HG02852 (cell line): ENCODE data around the gene CENPO.

ENCODE experiments used
- ATAC-seq: cut with Tn5 transposase; IDR thresholded peaks from one replicate; pipeline ENCODE4 v1.9.1; 2021; ENCODE audit warnings: mild to moderate bottlenecking, moderate library complexity; ENCODE audit not compliant: unreplicated experiment

Gene CENPO

DNA sequence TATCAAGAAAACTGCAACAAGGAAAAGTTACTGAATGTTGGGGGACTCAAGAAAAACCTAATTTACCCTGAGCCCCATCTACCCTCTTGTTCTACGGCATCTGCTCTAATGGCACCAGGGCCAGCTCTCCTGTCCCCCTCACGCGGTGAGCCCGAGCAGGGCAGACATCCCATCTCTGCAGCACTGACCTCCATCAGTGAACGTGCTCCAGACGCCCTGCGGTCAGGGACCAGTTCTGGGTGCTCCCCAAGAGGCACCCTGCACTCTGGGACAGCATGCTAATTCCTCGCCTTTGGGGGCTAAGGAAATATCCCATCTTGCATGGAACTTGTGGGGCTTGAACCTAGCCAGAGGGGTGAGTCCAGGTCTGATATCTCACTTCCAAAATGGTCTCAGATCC, 43.0 kb downstream of the CENPO start:
- ATAC-seq, result no peak

GRCh38 chr2:24836706-24837105, 43.5 kb downstream of the CENPO start:
- ATAC-seq, result no peak

- no peak for ATAC-seq
Measured at GRCh38 chr2:24837996-24838513, 44.8 kb downstream of the CENPO start.

- no peak for ATAC-seq
Measured at GRCh38 chr2:24838541-24838940, 45.3 kb downstream of the CENPO start.

DNA sequence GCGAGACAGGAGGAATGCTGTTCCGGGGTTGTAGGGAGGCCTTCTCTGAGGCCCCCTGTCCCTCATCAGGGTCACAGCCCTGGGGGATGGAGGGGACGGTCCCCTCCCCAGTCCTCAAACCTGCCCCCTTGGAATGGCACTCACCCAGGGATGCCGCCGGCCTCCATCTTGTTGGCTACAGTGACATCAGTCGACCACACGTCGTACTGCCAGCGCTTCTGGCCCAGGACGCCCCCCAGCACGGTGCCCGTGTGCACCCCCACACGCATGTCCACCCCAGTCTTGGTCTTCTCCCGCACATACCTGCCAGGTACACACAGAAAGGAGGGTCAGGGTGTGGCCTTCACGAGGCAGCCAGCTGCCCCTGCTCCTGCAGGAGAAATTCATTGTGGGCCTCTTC, 46.5 kb downstream of the CENPO start:
- ATAC-seq, result no peak

GRCh38 chr2:24840164-24840869, 47.1 kb downstream of the CENPO start:
- ATAC-seq, result no peak

DNA sequence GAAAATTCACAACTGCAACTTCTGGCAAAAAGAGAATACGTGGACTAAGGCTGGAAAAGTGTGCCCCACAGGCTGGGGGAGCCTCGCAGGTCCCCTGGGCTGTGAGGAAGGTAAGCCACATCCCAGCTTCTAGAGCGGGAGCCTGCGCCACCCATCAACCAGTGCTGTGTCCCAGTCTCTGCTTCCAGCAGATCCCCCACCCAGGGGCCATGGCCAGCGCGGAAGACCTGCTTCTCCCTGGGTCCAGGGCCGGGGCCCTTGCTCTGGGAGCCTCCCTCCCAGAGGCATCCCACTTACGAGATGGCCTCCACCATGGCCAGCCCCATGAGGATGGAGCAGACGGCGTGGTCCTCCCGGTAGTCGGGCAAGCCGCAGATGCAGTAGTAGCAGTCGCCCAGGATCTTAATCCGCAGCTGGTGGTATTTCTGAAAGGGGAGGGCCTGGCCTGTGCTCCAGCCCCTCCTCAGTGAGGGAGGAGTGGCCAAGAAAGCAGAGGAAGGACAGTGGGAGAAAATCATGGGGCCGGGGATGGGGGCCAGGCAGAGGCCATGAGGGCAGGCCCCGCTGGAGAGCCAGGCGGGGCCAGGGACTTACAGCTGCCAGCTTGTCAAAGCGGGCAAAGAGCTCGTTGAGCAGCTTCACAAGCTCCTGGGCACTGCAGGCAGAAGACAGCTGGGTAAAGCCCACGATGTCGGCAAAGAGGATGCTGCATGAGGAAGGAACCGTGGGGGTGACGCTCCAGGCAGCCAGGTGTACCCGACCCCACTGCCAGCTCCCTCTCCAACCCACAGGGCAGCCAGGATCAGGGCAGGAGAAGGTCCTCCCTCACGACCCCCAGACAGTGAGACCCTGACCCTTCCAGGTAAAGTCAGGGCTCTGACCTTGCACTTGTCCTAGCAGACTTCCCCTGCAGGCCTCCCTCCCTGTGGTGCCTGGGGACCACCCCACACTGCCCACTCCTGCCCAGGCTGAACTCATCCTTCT, 48.0 kb downstream of the CENPO start:
- no peak for ATAC-seq

DNA sequence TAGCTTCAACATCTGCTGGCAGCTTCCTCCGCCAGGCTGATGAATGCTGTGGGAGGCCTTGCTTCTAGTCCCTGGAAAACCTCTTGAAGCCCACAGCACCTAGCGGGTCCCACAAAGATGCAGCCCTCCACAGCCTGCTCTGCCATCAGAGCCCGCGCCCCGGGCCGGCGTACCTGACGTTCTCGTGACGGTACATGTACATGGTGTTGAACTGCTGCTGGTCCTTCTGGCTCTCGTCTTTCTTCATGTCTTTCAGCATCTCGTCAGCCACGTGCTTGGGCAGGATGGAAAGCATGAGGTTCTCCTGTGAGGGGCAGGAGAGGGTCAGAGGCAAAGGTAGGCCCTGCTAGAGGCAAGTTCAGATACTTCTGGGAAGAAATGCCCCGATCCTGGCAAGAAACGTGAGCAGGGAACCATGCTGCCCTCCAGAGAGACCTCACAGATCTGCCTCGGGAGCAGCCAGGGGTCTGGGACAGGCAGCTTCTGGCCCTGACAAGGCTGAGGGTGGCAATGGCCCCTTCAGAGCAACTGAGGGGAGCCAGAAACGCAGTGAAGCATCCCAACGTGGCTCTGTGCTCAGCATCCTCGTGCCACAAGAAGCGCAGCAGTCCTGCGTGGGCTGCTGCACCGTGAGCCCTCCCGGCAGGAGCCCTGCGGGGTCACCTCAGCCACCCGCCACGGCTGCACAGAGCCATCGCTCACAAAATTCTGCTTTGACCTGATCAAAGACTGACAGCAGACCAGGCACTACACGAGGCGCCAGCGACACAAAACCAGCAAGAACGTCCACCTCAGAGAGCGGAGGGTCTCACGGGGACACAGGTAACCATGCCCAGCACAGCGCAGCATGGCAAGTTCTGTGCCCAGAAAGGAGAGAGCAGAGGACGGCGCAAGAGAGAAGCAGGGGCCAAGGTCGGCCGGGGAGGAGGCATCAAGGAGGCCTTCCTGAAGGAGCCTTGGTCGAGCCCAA, 49.1 kb downstream of the CENPO start:
- ATAC-seq, result no peak

DNA sequence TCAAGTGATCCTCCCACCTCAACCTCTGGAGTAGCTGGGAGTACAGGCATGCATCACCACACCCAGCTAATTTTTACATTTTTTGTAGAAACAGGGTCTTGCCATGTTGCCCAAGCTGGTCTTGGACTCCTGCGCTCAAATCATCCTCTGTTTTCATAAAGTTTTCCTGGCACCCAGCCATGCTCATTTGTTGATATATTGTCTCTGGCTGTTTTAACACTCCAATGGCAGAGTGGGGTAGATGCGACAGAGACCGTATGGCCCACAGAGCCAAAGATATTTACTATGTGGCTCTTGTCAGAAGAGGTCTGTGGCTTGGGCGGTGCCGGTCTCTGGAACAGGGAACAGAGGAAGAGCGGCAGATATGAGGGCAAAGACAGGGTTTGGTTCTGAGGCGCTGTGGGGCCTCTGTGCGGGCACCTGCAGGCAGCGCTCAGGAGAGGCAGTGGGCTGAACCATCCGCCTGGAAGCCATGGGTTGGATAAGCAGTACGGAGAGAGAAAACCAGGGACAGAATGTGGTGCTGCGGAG, 50.2 kb downstream of the CENPO start:
- ATAC-seq, result no peak

GRCh38 chr2:24844023-24844685, 50.9 kb downstream of the CENPO start:
- no peak for ATAC-seq

DNA sequence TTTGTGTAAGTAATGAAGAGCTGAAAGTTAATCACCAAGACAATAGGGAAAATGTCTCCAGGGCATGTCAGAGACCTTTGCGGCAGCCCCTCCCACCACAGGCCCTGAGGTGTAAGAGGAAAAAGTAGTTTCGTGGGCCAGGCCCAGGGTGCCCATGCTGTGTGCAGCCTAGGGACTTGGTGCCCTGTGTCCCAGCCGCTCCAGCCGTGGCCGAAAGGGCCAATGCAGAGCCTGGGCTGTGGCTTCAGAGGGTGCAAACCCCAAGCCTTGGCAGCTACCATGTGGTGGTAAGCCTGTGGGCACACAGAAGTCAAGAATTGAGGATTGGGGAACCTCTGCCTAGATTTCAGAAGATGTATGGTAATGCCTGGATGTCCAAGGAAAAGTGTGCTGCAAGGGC, 52.5 kb downstream of the CENPO start:
- no peak for ATAC-seq

DNA sequence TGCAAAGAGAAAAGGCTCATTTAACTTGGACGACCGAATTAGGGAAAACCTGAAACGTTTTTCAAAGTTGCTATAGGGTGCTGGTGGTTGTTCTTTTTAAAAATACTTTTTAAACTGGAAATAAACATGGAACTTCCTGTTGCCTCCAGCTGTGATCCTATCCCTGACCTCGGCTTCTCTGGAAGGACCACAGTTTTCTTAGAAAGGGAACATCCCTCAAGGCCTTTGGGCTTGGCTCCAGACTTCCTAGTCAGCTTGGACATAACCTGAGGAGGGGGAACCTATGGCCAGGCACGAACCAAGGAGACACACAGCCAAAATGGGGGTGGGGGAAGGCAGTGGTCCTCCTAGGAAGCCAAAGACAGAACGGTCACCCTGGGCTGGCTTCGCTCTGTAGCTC, 57.7 kb downstream of the CENPO start:
- ATAC-seq, result no peak

- no peak for ATAC-seq
Measured at GRCh38 chr2:24852026-24852425, 58.8 kb downstream of the CENPO start.

DNA sequence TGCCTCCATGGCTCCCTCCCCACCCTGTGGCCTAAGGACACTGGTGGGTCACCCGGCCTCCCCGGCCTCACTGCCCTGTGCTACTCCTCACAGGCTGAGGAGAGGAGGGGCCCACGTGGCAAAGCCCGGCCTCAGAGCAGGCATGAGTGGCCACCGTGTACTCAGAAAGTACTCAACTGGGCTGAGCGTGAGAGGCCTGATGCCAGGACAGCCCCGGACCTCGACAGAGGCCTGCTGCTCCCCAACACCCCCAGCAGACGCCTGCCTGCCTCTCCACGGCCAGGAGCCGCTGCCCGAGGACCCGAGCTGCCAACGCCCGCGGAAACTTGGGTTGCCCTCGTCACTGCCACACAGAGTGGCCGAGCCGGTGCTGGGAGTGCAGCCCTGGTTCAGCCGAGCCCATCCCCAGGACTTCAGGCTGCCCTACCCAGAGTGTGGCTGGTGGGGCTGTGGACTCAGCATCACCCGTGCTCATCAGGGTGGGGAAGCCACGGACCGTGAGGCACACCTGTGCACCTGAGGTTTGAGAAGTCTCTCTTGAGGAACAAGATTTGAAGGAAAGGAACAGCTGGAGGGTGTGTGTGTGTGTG, 59.3 kb downstream of the CENPO start:
- no peak for ATAC-seq

DNA sequence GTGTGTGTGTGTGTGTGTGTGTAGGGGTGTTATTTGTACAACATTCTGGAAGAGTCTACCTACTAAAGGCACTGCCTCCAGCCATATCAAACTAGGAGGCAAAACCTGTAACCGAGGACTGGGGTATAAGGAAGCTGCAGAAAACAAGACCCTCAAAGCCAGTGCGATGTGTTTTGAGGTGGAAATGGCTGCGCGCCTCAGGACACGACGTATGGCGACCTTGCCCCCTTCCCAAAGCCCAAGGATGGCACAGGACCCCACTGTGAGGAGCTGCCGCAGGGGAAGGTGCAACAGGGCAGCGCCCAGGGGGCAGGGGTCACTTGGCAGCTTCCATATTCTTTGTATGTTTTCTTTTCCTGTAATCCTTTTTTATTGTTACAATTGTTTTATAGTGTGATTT, 59.8 kb downstream of the CENPO start:
- ATAC-seq, result no peak

GRCh38 chr2:24853996-24854395, 60.8 kb downstream of the CENPO start:
- no peak for ATAC-seq

- ATAC-seq, result no peak
Measured at GRCh38 chr2:24855022-24855622, 61.9 kb downstream of the CENPO start.

DNA sequence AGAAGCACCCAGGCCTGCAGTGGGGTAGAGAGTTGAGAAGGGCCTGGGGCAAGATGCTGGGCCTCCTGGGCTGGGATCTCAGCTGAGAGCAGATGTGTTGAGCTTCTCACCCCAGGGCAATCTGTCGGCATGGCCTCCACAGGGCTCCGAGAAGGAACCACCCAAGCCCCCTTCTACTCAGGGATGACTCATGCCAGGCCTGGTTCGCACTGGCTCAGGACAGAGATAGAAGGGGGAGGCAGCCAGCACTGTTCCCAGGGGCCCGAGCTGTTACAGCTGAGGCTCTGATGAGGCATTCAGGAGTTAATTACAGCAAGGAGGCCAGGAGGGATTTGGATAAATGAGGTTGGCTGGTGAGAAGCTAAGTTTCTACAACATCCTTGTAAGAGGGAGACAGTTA, 62.5 kb downstream of the CENPO start:
- no peak for ATAC-seq

DNA sequence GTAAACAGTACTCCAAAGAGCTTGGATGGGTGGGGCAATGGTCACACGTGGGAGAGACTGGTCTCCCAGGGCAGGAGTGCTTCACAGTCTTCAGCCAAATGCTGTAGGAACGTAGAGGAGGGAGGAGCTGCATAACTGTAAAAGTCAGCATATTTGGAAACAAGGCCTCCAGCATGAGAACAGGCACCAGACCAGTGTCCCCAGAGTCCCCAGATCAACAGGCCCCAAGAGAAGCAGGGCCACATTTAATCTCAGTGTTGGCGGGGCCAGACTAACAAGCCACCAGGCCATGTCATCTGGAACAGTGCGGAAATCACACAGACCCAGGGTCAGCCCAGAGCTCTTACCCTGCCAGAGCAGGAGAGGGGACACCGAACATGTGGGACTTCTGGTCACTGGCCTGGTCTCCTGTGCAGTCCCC, 63.6 kb downstream of the CENPO start:
- ATAC-seq, result no peak
